ENCODE measurements around the gene GLT1D1.
"Not testable (repeated sequence)": the region's sequence is repeated elsewhere in the genome, so short reads cannot be mapped to it uniquely, and the experiment has no call there.

The GLT1D1 gene

DNA sequence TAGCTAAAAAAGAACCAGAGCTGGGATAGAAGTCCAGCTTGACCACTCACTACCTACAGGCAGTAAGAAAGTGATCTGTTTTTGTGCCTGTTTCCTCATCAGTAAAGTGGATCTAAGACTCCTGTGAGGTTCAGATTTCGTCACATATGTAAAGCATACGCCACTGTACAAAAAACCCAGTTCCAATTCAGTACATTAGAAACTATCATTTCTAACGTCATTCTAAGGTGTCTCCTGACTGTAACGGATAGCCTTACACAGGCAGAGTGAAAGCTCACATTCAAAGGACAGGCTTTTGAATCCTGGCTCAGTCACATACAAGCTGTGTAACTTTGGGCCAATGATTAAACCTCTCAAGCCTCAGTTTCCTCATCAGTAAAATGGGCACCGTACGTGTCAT lies 33.0 kb upstream of the GLT1D1 start:
- no peak for DNase-seq (ENCODE audit: low read depth in 1 of 2, low spot score in 1 of 2)

- DNase-seq (ENCODE audit: low read depth in 1 of 2, low spot score in 1 of 2) = no peak
Observed at GRCh38 chr12:128820723-128821432, 32.4 kb upstream of the GLT1D1 start.

- DNase-seq (ENCODE audit: low read depth in 1 of 2, low spot score in 1 of 2) = no peak
Observed at GRCh38 chr12:128823216-128823915, 29.9 kb upstream of the GLT1D1 start.

DNA sequence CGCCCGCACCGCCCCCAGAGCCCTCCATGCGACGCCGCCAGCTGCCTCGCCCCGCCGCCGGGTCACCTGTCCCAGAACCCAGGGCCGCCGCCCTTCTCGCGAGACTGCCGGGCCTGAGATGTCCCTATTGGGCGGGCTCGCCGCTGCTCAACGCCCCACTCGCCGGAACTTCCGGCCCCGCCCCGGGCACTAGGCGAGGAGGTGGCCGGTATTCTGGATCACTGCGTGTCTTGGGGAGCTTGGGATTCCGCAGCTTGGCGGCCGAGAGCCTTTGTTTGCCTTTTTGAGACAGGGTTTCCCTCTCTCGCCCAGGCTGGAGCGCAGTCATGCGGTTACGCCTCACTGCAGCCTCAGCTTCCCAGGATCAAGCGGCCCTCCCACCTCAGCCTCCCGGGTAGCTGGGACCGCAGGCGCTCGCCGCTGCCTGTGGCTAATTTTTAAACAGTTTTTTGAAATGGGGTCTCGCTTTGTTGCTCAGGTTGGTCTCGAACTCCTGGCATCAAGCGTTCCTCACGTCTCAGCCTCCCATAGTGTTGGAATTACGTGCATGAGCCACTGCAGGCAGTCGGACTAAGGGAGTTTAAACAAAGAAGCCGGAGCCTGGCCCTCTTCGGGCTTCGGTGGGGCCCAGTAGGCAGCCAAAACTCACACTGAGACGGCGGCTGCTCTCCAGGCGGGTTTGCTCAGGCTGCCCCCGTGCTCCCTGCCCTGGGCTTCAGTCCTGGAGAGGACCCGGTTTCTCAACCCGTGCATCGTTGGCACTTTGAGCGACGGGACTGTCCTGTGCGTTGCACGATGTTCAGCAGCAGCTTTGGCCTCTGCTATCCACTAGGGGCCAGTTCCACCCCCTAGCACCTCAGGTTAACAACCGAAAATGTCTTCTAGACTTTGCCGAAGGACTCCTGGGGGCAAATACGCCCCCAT lies 29.1 kb upstream of the GLT1D1 start, which contains the start of gene SLC15A4:
Gene SLC15A4 (minus strand): TSS at position 43 of the 924 bp plus-strand sequence. CDS start 15 bp downstream, at position 28.
- peak; percentile 81 to 92 for DNase-seq (ENCODE audit: low read depth in 1 of 2, low spot score in 1 of 2)

DNA sequence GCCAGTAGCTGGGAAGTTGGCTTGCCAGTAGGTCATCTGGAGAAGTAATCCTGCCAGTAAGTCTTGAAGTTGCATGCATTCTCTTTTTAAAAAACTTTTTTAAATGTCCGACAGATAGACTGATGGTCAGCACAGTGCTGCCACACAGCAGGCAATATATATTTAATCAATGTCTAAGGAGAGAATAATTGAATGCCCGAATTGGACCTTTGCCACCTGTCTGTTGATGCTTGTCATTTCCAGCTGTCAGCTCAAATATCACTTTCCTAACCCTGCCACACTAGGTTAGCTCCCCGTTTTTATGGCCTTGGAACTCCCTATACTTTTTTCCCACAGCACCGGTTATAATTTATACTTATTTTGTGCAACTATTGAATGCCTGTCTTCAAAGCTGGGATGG lies 27.4 kb upstream of the GLT1D1 start:
- DNase-seq (ENCODE audit: low read depth in 1 of 2, low spot score in 1 of 2) = no peak

DNA sequence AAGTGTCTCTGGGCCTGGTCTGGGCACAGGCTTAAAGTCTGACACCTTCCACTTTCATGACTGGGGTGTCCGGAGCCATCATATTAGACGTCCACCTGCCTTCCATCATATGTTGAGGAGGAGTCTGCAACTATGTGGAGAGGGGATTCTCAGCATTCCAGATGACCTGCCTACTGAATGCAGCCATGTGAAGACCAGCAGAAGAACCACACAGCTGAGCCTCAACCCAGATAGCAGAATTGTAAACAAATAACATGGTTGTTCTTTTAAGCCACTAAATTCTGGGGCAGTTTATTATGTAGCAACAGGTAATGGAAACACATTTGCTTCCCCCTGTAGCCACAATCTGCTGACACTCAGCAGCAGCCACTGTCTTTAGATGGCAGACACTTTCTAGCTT lies 25.6 kb upstream of the GLT1D1 start:
- no peak for DNase-seq (ENCODE audit: low read depth in 1 of 2, low spot score in 1 of 2)

- DNase-seq (ENCODE audit: low read depth in 1 of 2, low spot score in 1 of 2) = no peak
Observed at GRCh38 chr12:128829861-128830504, 23.3 kb upstream of the GLT1D1 start.

GRCh38 chr12:128830505-128830893 lies 22.8 kb upstream of the GLT1D1 start:
- DNase-seq (ENCODE audit: low read depth in 1 of 2, low spot score in 1 of 2) = no peak

DNA sequence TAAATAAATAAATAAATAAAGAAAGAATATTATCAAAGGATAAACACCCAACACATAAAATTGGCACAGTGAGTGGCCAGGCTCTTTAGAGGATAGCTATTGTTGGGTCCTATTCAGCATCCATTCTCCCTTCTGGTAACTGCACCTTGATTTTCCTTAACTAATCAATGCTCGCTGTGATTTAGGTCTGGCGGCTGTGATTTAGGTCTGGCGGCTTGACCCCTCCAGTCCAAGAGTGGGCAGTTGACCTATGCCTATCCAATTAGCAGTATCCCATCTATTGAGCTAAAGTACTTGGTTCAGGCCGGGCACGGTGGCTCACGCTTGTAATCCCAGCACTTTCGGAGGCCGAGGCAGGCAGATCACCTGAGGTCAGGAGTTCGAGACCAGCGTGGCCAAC lies 19.9 kb upstream of the GLT1D1 start:
- no peak for DNase-seq (ENCODE audit: low read depth in 1 of 2, low spot score in 1 of 2)

- DNase-seq (ENCODE audit: low read depth in 1 of 2, low spot score in 1 of 2) = not testable (repeated sequence)
Observed at GRCh38 chr12:128839885-128840284, 13.4 kb upstream of the GLT1D1 start.

DNA sequence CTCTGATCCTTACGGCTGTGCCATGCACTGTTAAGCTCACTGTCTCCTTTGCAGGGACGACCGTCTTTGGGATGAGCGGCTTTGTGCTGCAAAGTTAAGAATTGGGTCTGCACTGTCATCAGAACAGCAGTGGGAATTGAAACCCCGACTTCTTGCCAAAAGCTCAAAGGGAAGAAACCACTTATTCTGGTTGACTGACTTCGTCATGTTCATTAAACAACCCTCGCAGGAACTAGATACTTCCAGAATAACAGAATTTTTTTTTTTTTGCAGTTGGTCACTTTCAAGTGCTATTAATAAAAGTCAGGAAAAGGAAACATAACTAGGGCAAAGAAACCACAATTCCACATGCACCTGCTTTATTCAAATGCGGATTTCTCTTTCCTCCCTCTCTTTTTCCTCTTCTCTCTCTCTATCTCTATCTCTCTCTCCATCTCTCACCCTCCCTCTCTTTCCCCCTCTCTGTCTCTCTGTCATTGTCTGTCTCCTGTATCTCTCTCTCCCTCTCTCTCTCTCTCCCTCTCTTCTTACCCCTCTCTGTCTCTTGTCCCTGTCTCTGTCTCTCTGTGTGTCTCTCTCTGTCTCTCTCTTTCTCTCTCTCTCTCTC lies 12.3 kb upstream of the GLT1D1 start:
- DNase-seq (ENCODE audit: low read depth in 1 of 2, low spot score in 1 of 2) = no peak

DNA sequence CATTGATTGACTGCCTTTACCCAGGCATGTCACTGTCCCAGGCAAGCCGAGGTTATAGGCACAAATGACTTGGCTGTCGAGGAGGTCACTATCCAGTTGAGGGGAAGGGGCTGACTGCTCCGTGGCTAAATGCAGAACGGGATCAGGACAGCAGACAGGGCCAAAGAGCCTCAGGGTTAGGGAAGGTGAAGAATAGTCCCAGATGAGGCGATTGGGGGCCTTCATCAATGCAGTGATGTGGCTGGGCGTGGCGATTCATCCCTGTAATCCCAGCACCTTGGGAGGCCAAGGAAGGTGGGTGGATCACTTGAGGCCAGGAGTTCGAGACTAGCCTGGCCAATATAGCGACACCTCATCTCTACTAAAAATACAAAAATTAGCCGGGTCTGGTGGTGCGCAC lies 10.7 kb upstream of the GLT1D1 start:
- DNase-seq (ENCODE audit: low read depth in 1 of 2, low spot score in 1 of 2) = no peak

- DNase-seq (ENCODE audit: low read depth in 1 of 2, low spot score in 1 of 2) = no peak
Observed at GRCh38 chr12:128843538-128843937, 9.7 kb upstream of the GLT1D1 start.

- DNase-seq (ENCODE audit: low read depth in 1 of 2, low spot score in 1 of 2) = no peak
Observed at GRCh38 chr12:128844031-128844635, 9.1 kb upstream of the GLT1D1 start.

DNA sequence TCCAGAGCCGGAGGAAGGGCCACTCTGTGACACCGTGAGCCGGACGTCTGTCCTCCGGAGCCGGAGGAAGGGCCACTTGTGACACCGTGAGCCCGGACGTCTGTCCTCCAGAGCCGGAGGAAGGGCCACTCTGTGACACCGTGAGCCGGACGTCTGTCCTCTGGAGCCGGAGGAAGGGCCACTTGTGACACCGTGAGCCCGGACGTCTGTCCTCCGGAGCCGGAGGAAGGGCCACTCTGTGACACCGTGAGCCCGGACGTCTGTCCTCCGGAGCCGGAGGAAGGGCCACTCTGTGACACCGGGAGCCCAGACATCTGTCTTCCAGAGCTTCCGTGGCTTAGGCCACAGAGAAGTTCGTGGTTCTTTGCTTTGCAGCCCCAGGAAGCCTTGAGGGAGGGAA lies 6.6 kb upstream of the GLT1D1 start:
- DNase-seq (ENCODE audit: low read depth in 1 of 2, low spot score in 1 of 2) = not testable (repeated sequence)

- no peak for DNase-seq (ENCODE audit: low read depth in 1 of 2, low spot score in 1 of 2)
Observed at GRCh38 chr12:128848371-128848770, 4.9 kb upstream of the GLT1D1 start.

GRCh38 chr12:128849806-128850205 lies 3.5 kb upstream of the GLT1D1 start:
- not testable (repeated sequence) for DNase-seq (ENCODE audit: low read depth in 1 of 2, low spot score in 1 of 2)

DNA sequence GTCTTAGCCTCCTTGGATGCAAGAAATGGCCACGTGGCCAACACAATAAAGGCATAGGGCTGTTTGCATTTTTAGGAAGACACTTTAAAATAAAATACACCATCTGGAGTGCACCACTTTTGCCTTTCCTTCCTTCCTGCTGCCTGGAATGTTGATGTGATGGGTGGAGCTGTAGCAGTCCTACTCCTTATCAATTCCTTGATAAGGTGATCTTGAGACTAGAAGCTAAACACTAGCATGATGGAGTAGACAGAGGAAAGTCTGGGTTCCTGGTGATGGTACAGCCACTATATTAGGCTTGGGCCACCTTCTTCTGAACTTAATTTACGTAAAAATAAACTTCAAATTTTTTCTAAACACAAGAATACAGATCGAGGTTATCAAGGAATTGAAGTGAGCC lies 2.9 kb upstream of the GLT1D1 start:
- no peak for DNase-seq (ENCODE audit: low read depth in 1 of 2, low spot score in 1 of 2)

- DNase-seq (ENCODE audit: low read depth in 1 of 2, low spot score in 1 of 2) = not testable (repeated sequence)
Observed at GRCh38 chr12:128851429-128851828, 1.8 kb upstream of the GLT1D1 start.

DNA sequence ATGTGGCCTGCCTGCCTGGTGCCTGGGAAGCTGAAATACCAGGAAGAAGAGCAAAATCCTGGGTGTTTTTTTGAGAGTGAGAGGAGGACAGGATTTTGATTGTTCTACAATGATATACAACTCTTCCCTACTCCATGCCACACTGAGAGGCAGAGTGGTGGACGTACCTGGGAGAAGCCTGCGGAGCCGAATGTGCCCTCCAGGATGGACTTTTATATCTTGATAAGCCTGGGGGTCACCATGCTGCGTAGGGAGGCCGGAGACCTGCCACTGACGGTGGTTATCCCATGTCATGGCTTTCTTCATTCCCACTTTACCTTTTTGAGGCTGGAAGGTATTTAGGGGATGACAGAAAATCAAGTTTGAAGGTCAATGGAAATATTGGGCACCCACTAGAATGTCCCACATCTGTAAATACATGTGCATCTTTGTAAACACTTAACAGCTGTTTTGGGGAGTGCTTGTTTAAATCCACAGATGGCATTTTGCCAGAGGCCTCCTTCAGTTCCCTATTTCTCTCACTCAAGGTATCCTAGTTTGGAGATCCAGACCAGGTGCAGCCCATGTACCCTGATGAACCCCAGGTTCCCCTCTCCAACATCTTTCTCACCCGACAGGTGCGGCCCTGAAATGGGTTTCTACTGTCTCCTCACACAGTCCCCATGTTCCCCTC lies 1.1 kb upstream of the GLT1D1 start:
- no peak for DNase-seq (ENCODE audit: low read depth in 1 of 2, low spot score in 1 of 2)
